GM21367 (cell line): Measurements from ENCODE around the gene CFAP97.

Experiments used
- ATAC-seq: cut with Tn5 transposase; IDR thresholded peaks from one replicate; pipeline ENCODE4 v1.9.1; 2021; ENCODE audit not compliant: unreplicated experiment

Gene CFAP97

DNA sequence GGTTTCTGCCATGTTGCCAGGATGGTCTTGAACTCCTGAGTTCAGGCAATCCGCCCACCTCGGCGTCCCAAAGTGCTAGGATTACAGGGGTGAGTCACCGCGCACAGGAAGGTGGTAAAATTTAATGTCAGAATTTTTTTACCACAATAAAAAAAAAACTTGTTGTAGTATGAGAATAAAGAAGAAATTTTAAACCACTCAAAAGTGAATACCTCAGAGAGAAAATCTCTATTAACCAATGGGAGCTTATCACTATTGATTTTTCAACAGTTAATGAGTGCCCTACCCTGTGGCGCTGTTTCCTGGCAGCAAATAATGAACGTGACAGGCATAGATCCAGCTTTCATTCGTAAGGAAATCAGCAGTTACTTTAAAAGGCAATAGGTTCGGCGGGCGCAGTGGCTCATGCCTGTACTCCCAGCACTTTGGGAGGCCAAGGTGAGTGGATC lies 93.4 kb downstream of the CFAP97 start:
- no peak for ATAC-seq

DNA sequence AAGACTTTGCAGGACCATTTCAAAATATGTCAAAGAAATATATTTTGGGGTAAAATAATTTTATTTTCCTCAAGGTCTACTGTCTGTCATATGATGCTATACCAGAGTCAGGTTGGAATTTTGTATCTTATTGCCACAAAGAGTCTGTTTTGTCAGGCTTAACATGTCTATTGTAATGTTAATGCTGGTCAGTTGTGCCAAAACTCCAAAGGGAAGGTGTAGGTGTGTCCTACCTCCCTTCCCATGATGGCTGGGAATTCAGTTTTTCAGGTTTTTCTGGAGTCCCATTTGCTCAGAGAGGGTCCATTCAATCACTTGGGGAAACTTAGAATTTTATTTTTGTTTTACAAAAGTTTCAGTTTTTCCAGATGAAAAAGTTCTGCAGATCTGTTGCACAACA lies 94.1 kb downstream of the CFAP97 start:
- ATAC-seq = no peak
